NCI-H1930 (cell line): Measurements from ENCODE around the gene ARL4D.
"Not testable (repeated sequence)": the region's sequence is repeated elsewhere in the genome, so short reads cannot be mapped to it uniquely, and the experiment has no call there.

Experiments used
- DNase-seq, 2 experiments: peaks; one replicate each; lab custom pipeline; 2025; lab: John Stamatoyannopoulos, UW

ARL4D gene, protein sequence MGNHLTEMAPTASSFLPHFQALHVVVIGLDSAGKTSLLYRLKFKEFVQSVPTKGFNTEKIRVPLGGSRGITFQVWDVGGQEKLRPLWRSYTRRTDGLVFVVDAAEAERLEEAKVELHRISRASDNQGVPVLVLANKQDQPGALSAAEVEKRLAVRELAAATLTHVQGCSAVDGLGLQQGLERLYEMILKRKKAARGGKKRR

DNA sequence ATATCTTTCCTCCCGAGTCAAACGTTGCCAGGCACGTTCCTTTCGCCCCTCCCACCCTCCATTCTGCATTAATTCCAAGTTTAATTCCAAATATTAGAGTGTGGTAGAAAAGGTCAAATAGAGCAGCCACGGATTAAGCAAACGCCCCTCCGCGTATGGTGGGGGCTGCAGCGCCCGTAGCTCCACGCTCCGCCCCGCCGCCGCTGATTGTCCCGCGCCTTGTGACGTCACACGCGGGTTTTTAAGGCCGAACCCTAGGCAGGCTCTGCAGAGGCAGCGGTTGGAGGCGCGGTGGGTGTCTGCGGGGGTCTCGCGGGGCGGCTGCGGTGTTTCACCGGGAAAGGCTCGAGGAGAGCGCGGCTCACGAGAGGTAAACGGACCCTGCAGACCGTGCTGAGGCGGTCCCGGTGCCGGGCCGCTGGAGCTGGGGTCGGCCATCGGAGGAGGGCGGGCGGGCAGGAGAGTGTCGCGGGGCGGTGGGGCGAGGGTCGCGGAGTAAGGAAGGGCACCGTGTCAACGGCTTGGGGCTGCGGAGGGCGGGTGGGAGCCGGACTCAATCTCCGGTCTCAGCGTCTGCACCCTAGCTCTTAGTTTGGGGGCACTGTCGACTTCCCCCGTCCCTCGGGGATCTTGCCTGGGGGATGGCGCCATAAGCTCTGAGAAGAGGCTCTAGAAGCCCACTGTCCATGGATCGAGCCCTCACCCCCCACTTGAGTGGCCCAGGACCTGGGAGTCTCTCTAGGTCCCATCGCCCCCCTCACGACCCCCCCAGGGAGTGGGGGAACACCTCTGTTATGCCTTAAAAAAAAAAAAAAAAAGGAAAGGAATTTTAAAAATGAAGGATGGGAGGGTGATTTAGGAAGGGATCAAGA is at the start of gene ARL4D:
TSS of gene ARL4D (plus strand) at position 270 of the 872 bp plus-strand sequence. CDS start 740 bp downstream, outside the sequence.
- DNase-seq: peak; percentile 67 to 90

DNA sequence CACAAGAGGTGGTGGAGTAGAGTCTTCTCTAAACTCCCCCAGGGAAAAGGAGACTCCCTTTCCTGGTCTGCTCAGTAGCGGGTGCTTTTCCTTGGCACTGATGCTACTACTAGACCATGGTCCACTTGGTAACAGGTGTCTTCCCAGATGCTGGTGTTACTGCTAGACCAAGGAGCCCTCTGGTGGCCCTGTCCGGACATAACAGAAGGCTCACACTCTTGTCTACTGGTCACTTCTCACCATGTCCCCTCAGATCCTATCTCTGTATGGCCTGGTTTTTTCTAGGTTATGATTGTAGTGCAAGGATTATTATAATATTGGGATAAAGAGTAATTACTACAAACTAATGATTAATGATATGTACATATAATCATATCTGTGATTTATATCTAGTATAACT is 49.7 kb upstream of the ARL4D start:
- no peak for DNase-seq

DNA sequence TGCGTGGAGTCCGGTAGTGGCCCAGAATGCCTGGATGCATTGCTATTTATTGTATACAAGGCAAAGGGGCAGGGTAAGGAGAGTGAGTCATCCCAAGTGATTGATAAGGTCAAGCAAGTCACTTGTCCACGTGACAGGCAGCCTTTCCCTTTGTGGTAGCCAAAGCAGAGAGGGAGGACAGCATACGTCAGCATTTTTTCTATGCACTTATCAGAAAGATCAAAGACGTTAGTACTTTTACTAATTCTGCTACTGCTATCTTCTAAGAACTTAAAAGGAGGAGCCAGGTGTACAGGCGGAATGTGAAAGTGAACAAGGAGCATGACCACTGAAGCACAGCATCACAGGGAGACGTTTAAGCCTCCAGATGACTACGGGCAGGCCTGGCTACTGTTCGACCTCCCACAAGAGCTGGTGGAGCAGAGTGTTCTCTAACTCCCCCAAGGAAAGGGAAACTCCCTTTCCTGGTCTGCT is 47.9 kb upstream of the ARL4D start:
- DNase-seq: no peak

DNA sequence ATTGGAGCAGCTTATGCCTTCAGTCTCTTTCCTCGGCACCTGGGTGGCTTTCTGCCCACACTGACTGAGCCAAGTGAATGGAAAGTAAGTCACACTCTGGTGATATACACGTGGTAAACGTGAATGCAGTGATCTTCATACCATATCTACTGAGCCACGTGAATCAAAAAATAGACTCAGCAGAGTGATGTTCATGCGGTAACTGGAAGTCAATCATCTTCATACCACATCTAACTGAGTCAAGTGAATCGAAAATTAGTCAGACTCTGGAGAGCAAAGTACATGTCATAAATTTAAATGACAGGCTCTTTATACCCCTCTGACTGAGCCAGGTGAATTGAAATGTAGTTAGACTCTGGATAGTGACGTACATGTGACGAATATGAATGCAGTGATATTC is 47.1 kb upstream of the ARL4D start:
- DNase-seq: no peak

DNA sequence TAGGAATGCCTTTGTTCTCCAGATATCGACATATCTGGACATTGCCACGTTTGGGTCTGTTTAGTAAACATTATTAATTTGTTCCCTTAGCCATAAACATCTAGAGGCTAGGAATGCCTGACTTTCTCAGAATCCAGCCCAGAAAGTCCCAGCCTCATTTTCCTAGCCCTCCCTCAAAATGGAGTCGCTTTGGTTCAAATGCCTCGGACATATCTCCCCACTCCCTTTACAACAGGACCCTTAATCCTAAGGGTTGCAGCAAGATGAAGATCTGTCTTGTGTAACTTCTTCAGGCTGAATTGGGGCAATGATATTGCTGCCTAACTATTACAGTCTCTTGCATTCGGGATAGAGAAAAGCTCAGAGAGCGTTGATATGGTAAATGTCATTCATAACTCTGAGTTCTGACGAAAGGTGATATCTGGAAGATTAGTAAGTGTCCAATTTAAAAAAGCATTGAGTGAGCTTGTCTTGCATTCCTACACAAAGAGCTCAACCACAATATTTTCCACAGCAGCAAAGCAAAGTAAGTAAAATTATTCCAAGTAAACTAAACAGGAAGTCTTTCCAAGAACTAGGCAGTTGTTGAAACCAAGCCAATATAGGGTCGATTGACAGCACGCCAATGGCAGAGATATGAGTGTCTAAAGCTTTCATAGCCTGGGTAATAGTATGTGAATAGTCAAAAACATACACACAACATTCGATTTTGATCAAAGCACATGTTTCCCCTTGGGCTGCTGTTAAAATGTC is 46.0 kb upstream of the ARL4D start:
- DNase-seq: no peak

DNA sequence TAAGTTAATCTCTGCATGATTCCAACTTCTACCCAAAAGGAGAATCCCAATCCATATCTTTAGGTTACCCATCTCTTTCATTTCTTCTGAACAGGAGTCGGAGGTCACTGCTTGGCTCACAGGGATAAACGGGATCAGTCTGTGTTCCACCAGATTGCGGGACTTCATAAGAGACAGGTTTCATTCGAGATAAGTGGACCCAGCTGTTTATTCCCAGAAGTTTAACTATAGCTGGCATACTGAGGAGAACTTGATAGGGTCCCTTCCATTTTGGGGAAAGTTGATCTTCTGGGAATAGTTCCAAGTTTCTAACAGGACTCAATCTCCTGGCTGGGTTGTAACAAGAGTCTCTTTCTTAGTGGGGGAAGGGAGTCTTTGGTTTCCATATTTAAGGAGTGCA is 45.4 kb upstream of the ARL4D start:
- DNase-seq: no peak

DNA sequence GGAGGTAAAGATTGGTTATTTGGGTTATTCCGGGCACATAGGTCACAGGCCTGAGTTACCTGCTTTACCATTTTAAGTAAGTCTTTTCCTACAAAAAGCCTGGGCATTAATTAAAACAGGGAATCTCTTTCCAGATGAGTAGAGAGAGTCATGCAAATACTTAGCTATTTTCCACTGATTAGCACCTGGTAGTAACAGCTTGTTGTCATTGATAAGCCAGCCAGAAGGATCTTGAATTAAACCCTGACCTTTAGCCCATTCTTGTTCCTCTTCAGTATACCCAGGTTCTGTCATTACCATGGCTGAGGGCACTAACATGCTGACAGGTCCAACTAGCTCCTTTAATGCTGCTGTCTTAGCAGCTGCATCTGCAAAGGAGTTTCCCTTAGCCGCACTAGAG is 44.4 kb upstream of the ARL4D start:
- no peak for DNase-seq

DNA sequence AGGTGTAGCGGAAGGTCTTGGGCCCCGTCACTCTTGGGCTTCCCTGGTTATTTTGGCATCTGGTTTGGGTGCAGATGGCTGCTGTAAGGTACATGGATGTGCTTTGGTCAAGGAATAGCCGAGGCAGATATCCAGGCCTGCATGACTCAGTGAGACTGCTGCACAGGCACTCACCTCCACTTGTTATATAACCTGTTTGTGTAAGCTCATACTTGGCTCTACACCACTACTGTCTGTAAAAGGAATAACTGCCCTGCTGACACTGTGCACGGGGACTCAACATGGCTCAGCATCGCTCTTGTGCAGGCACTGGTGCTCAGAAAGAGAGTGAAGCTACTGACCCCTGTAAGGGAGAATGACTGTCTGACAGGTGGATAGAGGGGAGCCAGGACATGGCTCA is 42.3 kb upstream of the ARL4D start:
- DNase-seq: no peak

DNA sequence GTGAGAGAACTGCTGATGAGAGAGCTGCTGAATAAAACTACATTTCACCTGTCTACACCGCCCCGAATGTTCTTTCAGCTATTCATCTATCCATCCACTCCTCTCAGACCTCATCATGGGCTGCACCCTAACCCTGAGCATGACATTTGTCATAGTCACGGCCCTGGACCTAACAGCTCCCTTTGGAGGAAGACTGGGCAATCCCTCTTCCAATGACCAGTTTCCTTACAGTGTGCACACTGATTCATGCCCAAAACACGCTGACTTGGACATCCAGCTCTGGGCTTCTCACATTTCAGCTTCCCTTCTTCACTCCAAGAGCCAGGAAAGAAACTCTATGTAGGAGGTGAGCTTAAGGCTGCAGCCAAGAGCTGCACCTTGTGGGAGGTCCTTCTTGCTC is 41.8 kb upstream of the ARL4D start:
- no peak for DNase-seq

DNA sequence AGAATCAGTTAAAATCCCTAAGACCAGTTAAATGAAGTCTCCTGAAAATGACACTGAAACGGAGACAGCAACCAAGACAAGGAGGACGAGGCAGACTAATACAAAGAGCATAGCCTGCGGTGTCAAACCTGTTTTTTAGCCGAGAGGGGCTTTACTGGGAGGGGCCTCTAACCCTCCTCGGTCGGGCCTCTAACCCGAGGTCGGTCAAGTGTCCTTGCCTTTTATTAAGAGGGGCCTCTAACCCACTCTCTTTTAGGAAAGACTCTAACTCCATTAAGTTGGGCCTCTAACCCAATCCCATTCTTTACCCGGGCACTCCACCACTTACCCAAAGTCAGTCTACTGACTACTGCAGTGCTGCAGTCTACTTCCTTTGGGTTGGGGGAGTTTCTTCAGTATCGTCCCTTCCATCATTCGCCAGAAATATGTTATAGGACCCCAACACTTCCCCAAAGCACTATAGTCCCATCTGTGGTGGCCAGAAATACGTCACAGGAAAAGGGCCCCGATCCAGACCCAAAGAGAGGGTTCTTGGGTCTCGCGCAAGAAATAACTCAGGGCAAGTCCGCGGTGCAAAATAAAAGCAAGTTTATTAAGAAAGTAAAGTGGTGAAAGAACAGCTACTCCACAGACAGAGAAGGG is 39.2 kb upstream of the ARL4D start:
- DNase-seq: no peak

DNA sequence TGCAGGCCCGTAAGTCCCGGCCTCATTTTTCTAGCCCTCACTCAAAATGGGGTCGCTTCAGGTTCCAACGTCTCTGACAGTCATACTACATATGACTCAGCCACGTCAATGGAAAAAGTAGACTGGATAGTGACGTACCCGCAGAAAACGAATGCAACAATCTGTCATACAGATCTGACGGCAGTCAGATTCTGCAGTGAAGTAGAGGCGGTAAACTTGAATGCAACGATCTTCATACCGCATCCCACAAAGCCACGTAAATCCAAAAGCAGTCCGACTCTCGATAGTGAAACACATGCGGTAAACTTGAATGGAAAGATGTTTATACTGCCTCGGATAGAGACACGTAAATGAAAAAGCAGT is 38.4 kb upstream of the ARL4D start:
- peak in 1 of 2 experiments; percentile 47 for DNase-seq

DNA sequence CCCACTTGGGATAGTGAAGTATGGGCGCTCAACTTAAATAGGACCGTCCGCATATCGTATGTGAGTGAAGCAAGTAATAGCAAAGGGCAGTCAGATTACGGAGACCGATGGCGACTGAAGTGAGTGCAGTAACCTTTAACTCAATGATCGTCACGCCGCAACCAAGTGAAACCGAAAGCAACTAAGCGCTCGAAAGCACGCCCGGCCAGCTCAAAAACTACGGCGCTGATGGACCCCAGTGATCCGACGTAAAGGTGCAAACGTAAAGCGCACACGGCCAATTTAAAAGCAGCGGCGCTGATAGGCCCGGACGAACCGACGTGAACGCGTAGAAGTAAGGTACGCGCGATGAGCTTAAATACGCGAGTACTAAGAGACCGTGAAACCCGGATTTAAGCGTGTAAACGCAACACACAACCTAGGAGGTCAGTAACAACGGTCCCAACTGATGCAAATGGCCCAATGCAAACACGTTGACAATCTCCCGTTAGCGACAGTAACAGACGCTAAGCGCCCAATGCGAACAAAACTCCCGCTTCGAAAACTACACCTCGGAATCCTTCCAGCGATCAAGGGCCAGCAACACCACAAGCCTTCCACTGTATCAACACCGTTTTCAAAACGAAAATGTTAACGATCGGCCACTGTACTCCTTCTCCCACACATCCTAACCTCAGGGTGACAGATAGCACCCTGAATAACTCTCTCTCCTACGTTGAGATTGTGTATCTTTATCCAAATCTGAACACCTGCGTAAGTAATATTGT is 37.9 kb upstream of the ARL4D start:
- DNase-seq: peak; percentile 96 to 100

DNA sequence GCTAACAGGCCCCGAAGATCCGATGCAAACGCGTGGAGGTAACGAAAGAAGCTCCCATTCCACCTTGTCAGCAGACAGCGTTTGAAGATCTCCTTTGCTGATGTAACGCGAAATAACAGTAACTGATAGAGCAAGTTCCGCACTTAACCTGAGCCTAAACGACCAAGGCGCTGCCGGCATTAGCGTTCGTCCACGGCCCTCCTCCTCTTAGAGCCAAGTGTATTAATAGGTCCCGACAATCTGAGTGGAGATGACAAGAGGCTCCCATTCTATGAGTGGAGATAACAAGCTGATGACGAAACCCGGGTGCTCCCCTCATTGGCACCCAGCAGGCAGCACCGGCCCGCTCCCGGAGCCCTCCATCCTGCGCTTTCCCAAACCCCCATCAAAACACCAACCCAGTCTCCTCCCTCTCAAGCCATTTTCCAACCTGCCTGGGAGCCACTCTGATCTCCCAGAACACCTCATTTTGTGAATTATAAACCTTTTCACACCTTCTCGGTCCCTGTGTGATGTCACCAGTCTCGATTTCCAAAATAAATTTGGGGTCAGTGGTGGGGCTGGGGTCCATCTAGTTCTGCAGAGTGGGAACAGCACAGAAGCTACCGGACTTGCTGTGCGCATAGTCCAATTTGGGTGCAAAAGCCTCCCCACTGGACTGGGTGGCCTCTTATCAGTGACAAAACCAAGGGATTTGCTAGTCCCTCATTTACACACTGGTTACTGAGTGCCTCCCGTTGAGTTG is 35.4 kb upstream of the ARL4D start:
- DNase-seq: no peak

DNA sequence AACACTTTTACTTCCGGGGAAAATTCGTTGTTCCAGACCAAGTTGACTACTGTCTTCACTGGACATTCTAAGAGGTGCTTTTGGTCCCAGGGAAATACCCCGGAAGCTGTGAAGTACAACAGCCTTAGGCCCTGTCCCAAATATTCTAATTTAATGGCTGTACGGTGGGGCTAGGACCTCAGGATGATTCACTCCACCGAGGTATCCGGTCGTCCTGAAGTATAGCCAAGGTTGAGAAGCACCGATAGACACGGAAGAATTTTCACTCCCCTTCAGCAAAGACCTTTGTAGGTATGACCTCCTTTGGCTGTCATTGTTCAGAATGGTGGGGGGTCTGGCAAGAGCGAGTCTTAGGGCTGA is 34.9 kb upstream of the ARL4D start:
- DNase-seq: no peak

DNA sequence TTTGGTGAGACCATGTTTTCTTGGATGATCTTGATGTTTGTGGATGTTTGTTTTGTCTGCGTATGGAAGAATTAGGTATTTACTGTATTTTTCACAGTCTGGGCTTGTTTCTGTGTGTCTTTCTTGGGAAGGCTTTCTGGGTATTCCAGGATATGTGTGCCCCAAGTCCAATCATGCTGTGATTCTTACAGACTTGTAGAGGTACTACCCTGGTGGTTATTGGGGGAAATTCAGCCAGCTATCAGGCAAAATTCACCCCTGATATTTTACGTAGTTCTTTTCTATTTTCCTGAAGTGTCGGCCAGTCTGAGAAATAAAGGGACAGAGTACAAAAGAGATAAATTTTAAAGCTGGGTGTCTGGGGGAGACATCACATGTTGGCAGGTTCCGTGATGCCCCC is 33.4 kb upstream of the ARL4D start:
- no peak for DNase-seq

DNA sequence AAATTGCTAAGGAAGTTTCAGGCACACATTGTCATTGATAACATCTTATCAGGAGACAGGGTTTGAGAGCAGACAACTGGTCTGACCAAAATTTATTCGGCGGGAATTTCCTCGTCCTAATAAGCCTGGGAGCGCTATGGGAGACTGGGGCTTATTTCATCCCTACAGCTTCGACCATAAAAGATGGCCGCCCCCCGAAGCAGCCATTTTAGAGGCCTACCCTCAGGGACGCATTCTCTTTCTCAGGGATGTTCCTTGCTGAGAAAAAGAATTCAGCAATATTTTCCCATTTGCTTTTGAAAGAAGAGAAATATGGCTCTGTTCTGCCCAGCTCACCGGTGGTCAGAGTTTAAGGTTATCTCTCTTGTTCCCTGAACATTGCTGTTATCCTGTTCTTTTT is 32.9 kb upstream of the ARL4D start:
- DNase-seq: not testable (repeated sequence)

DNA sequence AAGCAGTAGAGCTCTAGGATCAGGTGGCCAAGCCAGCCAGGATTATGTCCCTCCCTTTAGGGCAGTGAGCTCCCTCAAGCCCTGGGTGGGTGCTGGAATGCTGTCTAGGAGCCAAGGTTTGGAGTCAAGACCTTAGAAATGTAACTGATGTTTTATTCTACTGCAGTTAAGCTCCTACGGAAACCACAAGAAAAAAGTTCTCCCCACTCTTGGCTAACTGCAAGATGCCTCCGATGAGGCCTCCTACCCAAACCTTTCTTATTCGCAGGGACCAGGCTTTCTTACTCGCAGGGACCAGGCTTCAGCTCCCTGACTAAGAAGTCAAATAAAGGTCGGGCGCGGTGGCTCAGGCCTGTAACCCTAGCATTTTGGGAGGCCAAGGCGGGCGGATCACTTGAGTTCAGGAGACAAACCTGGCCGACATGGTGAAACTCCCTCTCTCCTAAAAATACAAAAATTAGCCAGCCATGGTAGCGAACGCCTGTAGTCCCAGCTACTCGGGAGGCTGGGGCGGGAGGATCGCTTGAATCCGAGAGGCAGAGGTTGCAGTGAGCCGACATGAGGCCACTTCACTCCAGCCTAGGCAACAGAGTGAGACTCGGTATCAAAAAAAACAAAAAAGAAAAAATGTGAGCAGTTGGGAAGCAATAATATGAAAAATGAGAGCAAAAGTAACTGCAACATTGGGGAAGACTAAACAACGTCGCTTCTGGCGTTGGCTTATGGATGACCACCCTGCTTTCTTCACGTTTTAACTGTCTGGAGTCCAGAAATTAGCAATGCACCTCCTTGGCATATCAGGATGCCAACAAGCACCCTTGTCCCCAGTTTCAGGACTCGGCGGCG is 31.7 kb upstream of the ARL4D start:
- no peak for DNase-seq

DNA sequence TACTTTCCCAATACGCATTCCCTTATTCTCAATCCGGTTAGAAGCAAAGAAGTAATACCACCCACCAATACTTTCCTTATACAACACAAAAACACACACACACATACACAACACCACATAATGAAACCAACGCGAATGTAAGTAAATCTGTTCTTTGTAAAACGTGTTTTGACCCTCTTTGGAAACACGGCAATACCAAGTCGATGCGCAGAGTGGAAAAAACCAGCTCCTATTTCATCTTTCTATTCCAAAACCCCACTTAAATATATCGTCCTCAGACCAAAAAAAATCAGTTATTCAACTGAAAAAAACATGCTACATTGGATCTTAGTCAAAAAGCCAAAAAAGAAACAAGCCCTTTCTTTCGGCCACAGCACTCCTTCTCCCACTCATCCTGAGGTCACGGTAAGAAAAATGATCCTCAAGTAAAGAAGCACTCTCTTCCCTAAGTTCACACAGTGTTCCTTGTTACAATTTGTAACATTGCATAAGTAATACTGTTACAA is 31.0 kb upstream of the ARL4D start:
- peak; percentile 71 to 76 for DNase-seq

DNA sequence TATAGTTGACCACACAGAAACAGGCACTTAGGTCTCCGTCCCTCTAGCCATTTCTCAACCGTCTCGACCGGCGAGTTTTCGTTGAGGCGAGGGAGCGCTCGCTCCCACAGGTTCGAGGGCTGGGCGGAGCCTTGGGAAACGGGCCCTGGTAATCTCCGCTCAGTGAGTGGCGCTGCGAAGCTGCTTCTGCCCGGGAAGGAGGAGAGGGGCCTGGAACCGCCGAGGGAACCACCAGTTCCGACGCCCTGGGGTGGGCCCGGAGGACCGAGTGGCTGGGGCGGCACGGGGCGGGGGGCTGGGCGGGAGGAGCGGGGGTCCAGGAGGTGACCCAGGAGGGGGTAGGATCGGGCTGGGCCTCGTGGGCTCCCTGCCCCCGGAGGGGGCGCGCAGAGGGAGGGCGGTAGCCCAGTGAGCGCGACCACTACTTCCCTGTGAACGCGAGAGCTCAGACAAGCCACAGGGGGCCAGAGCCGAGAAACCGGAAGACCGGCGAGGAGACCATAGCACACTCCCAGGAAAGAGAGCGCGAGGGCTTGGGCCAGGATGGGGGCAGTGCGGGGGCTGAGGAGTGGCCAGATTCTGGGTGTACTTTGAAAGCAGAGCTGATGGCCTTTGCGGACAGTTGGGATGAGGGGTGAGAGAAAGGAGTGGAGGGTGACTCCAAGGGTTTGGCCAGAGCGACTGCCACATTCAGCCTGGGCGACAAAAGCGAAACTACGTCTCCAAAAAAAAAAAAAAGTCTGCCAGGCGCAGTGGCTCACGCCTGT is 29.9 kb upstream of the ARL4D start:
- DNase-seq: peak; percentile 76 to 81
